Measurements from ENCODE around the gene KLF13. TPM values are rescaled to one million over a fixed set of nuclear protein-coding genes. Genes with fewer than 3 reads are reported as not detected.

KLF13 gene
- total and polyA plus RNA-seq, 10 of the 15 experiments (the other 5 are each of a cell fraction or from before 2014, with no cell fraction given), result 20.3 to 109 (median 51.4) TPM

- TF ChIP-seq IRF3 (IDR thresholded peaks at IDR 0.05) (0 out of 2 replicates have a peak, but pooled peaks have one; percentile 22), KAT2A (conservative IDR thresholded peaks at IDR 0.05; ENCODE audit: control insufficient read depth, low read depth, low read length) (no peak), ETV6 (conservative IDR thresholded peaks at IDR 0.05 in 1 of 2, IDR thresholded peaks at IDR 0.05 in 1 of 2; ENCODE audit: borderline replicate concordance in 1 of 2, low read depth in 1 of 2) (peak in 1 of 2 experiments; percentile 57; a peak in 1 of 4 replicates), MEF2B (IDR thresholded peaks at IDR 0.05; ENCODE audit: partially characterized antibody, poor library complexity, severe bottlenecking) (peak; percentile 100), YY1 (IDR thresholded peaks at IDR 0.05; ENCODE audit: low read depth, low read length) (no peak), CHD1 (IDR thresholded peaks at IDR 0.05; ENCODE audit: low read depth, low read length) (no peak), STAT3 (IDR thresholded peaks at IDR 0.05; ENCODE audit: low read depth, low read length) (no peak), PAX8 (IDR thresholded peaks at IDR 0.05) (no peak), JUND (IDR thresholded peaks at IDR 0.05; ENCODE audit: low read depth, low read length) (no peak), ATF7 (IDR thresholded peaks at IDR 0.05; ENCODE audit: low read depth) (peak; percentile 80), FOXK2 (IDR thresholded peaks at IDR 0.05) (no peak), SMARCA5 (IDR thresholded peaks at IDR 0.05) (no peak), ZBED1 (IDR thresholded peaks at IDR 0.05; ENCODE audit: borderline replicate concordance) (peak; percentile 64; the same call in 1 of the 2 replicates), HSF1 (IDR thresholded peaks at IDR 0.05; ENCODE audit: low read depth, low read length) (no peak), ASH2L (IDR thresholded peaks at IDR 0.05; ENCODE audit: borderline replicate concordance, low read depth) (no peak), RBBP5 (conservative IDR thresholded peaks at IDR 0.05) (no peak), EGR1 (IDR thresholded peaks at IDR 0.05; ENCODE audit: borderline replicate concordance in 1 of 2, low read depth in 2 of 2, low read length in 2 of 2) (peak in 1 of 2 experiments; percentile 80; a peak in 1 of 3 replicates), HDGF (IDR thresholded peaks at IDR 0.05) (0 out of 2 replicates have a peak, but pooled peaks have one; percentile 79), NKRF (conservative IDR thresholded peaks at IDR 0.05) (0 out of 2 replicates have a peak, but pooled peaks have one; percentile 31), PKNOX1 (IDR thresholded peaks at IDR 0.05) (no peak), NBN (IDR thresholded peaks at IDR 0.05) (peak; percentile 87), NR2C1 (IDR thresholded peaks at IDR 0.05) (no peak), PAX5 (IDR thresholded peaks at IDR 0.05; ENCODE audit: borderline replicate concordance, low read depth, low read length) (peak; percentile 39; the same call in 1 of the 2 replicates), ATF2 (IDR thresholded peaks at IDR 0.05; ENCODE audit: low read length) (0 out of 2 replicates have a peak, but pooled peaks have one; percentile 55), EED (IDR thresholded peaks at IDR 0.05; ENCODE audit: low read depth) (peak; percentile 92)
Measured at GRCh38 chr15:31338879-31339557, 12.4 kb downstream of the KLF13 start (continued).
